CD14-positive monocyte (primary cell): Measurements from ENCODE around the gene SEPTIN5. TPM values are rescaled to one million over a fixed set of nuclear protein-coding genes. Genes with fewer than 3 reads are reported as not detected.

Experiments
- DNase-seq, 3 donors: peaks; one replicate each; pipeline ENCODE4 v3.0.0-alpha.2; 2011 to 2022
- H2AFZ ChIP-seq: 2 replicates; pipeline ENCODE4 v1.6.0; 2012; ENCODE audit warnings: mild to moderate bottlenecking, low read depth, low read length, inconsistent platforms; ENCODE audit not compliant: insufficient read depth, poor library complexity, severe bottlenecking
- H3K27ac ChIP-seq, 2 donors: 1 replicate in 1 of 2; 2 replicates in 1 of 2; pipeline ENCODE4 v1.5.1; 2012 to 2013; ENCODE audit warnings: low read length in 2 of 2, control low read depth in 1 of 2, inconsistent platforms in 1 of 2, low read depth in 1 of 2, mild to moderate bottlenecking in 1 of 2
- H3K27me3 ChIP-seq, 2 donors: one replicate each; pipeline versions ENCODE4 v1.6.0 to v1.6.1; 2011 to 2013; ENCODE audit warnings: low read length in 2 of 2; ENCODE audit not compliant: control insufficient read depth in 2 of 2, insufficient read depth in 2 of 2
- H3K36me3 ChIP-seq, 2 donors: replicated peaks in 1 of 2; 1 replicate in 1 of 2; 2 replicates in 1 of 2; pipeline versions ENCODE4 v1.5.1 to v1.6.1; 2012 to 2013; ENCODE audit warnings: low read length in 2 of 2, control low read depth in 1 of 2, inconsistent platforms in 1 of 2, mild to moderate bottlenecking in 1 of 2; ENCODE audit not compliant: insufficient read depth in 2 of 2, control insufficient read depth in 1 of 2
- H3K4me1 ChIP-seq, 2 donors: 1 replicate in 1 of 2; 2 replicates in 1 of 2; pipeline versions ENCODE4 v1.5.1 to v1.6.1; 2012 to 2013; ENCODE audit warnings: low read length in 2 of 2, control low read depth in 1 of 2, inconsistent platforms in 1 of 2, mild to moderate bottlenecking in 1 of 2, moderate library complexity in 1 of 2; ENCODE audit not compliant: insufficient read depth in 2 of 2, control insufficient read depth in 1 of 2
- H3K4me2 ChIP-seq: replicated peaks from 2 replicates; pipeline ENCODE3; 2012; ENCODE audit warnings: low read length, moderate library complexity, mild to moderate bottlenecking; ENCODE audit not compliant: poor library complexity, severe bottlenecking; ENCODE audit errors: extremely low read depth
- H3K4me3 ChIP-seq, 3 experiments: fragments of 200-600 bp in 1 of 3; sonication (generic) in 1 of 3; replicated peaks in 1 of 3; 1 replicate in 2 of 3; 2 replicates in 1 of 3; pipeline ENCODE4 v1.5.1; 2011 to 2013; ENCODE audit warnings: low read length in 3 of 3, mild to moderate bottlenecking in 3 of 3, control low read depth in 2 of 3, low read depth in 2 of 3, inconsistent platforms in 1 of 3, moderate library complexity in 1 of 3
- H3K79me2 ChIP-seq: 2 replicates; pipeline ENCODE4 v1.6.0; 2012; ENCODE audit warnings: mild to moderate bottlenecking, control low read depth, inconsistent platforms, low read length, moderate library complexity; ENCODE audit not compliant: insufficient read depth
- H3K9ac ChIP-seq: 2 replicates; pipeline ENCODE4 v1.6.0; 2017; ENCODE audit warnings: low read length, mild to moderate bottlenecking; ENCODE audit not compliant: insufficient read depth, poor library complexity, severe bottlenecking
- H3K9me3 ChIP-seq, 2 donors: replicated peaks in 1 of 2; 1 replicate in 1 of 2; 2 replicates in 1 of 2; pipeline versions ENCODE4 v1.5.1 to v1.6.1; 2012 to 2013; ENCODE audit warnings: low read length in 2 of 2, control low read depth in 1 of 2; ENCODE audit not compliant: control insufficient read depth in 1 of 2, insufficient read depth in 1 of 2
- H4K20me1 ChIP-seq: 2 replicates; pipeline ENCODE4 v1.6.0; 2012; ENCODE audit warnings: mild to moderate bottlenecking, low read length, control low read depth, moderate library complexity; ENCODE audit not compliant: insufficient read depth
- H3K27ac Mint-ChIP-seq, 7 donors: one replicate each; pipeline ENCODE4 v1.8.0; 2020; ENCODE audit warnings: mild to moderate bottlenecking in 7 of 7, mixed read lengths in 7 of 7, moderate library complexity in 6 of 7, inconsistent platforms in 2 of 7
- H3K27me3 Mint-ChIP-seq, 3 donors: one replicate each; pipeline ENCODE4 v1.8.0; 2021 to 2022; ENCODE audit warnings: low read depth in 3 of 3, mild to moderate bottlenecking in 3 of 3, mixed read lengths in 3 of 3, moderate library complexity in 3 of 3, inconsistent platforms in 1 of 3
- H3K36me3 Mint-ChIP-seq, 2 donors: one replicate each; pipeline ENCODE4 v1.8.0; 2020; ENCODE audit warnings: mixed read lengths in 2 of 2, inconsistent platforms in 1 of 2, mild to moderate bottlenecking in 1 of 2
- H3K4me1 Mint-ChIP-seq: one replicate; pipeline ENCODE4 v1.8.0; 2020; ENCODE audit warnings: mild to moderate bottlenecking, mixed read lengths
- H3K4me3 Mint-ChIP-seq, 2 donors: one replicate each; pipeline ENCODE4 v1.8.0; 2020; ENCODE audit warnings: mild to moderate bottlenecking in 2 of 2, mixed read lengths in 2 of 2, moderate library complexity in 1 of 2
- H3K9me3 Mint-ChIP-seq, 7 donors: one replicate each; pipeline ENCODE4 v1.8.0; 2020 to 2022; ENCODE audit warnings: mixed read lengths in 7 of 7, mild to moderate bottlenecking in 6 of 7, moderate library complexity in 6 of 7, inconsistent platforms in 2 of 7
- CTCF ChIP-seq: fragments of 200-600 bp; IDR thresholded peaks from one replicate; pipeline ENCODE4 v1.8.0; 2022; ENCODE audit warnings: antibody characterized with exemption, mild to moderate bottlenecking
- WGBS: methylation state at CpG from one replicate; pipeline ENCODE4 v1.1.5; 2013; ENCODE audit warnings: missing lambda C conversion rate; ENCODE audit not compliant: insufficient coverage; 5-methylcytosine and 5-hydroxymethylcytosine counted together
- intact Hi-C, 2 donors: fragments of 100-400 bp; cut with micrococcal nuclease; formaldehyde crosslinking; loops; one replicate each; pipeline versions ENCODE4 v1.15.0 to v1.15.1; 2023
- polyA plus RNA-seq, 3 donors: library from polyadenylated mRNA; depleted of rRNA in 1 of 3; unstranded in 2 of 3; stranded (reverse) in 1 of 3; fragments of 300-500 nt in 2 of 3; fragments of >200 nt in 1 of 3; fragmentation: Illumina TruSeq in 2 of 3; gene quantifications; 1 replicate in 2 of 3; 2 replicates in 1 of 3; pipeline ENCODE4 v1.2.3, GENCODE V29; 2012 to 2021

Gene SEPTIN5
- polyA plus RNA-seq, 3 donors, result 0.50 to 0.64 TPM; not detected in 1

DNA sequence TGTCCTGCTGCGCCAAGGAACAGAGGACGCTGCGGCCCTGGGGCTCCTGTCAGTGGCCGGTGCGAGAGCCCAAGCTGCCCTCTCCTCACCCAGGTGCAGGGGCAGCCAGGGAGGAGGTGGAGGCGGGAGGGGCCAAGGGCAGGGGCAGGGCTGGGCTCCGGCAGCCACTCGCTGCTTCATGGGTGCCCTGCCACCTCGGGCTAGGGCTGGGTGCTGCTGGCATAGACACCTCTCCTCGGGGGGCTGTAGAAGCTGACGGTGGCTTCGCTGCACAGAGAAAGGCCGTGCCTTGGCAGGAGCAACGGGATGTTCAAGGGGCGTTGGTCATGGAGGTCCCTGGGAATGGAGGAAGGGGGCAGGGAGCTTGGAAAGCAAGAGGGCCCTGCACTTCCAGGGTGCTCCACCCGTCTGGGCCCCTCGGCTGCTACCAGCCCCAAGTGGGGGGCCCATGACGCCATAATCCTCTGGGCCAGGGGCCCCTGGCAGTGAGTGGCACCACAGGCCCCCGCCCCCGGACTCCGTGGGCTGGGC is 44.7 kb downstream of the SEPTIN5 start:
- peaks cover 18 to 29% of the 10 kb centered on the region in 2 donors for H3K4me1 ChIP-seq
- Mint-ChIP-seq H3K36me3 (peaks cover 10 to 14% of the 10 kb centered on the region in 2 donors), H3K4me1 (peaks cover 29% of the 10 kb centered on the region), H3K9me3 (peaks cover 0 to 31% (median 15%) of the 10 kb centered on the region in 7 donors), H3K27me3 (peaks cover 79 to 93% (median 83%) of the 10 kb centered on the region in 3 donors), H3K27ac (no peak overlapping the region), H3K4me3 (peak overlapping the region in 1 of 2 donors; percentile 59)
- no peak overlapping the region for H2AFZ ChIP-seq
- no peaks in the 10 kb centered on the region for H3K79me2 ChIP-seq
- H3K27ac ChIP-seq, result no peak overlapping the region
- H4K20me1 ChIP-seq, result no peaks in the 10 kb centered on the region
- no peak overlapping the region for H3K4me2 ChIP-seq
- DNase-seq, result no peak
- H3K9ac ChIP-seq, result no peak overlapping the region
- TF ChIP-seq CTCF, result no peak
- no peak overlapping the region for H3K4me3 ChIP-seq
- peaks cover 51 to 88% of the 10 kb centered on the region in 2 donors for H3K27me3 ChIP-seq
- intact Hi-C loops, result no loop called here
- 15% methylated on average over 18 of the region's 21 CpGs for WGBS
- peaks cover 0 to 47% of the 10 kb centered on the region in 2 donors for H3K9me3 ChIP-seq
- H3K36me3 ChIP-seq, result no peaks in the 10 kb centered on the region

GRCh38 chr22:19759427-19760057 is 45.2 kb downstream of the SEPTIN5 start:
- H3K27me3 Mint-ChIP-seq, result peaks cover 76 to 93% (median 83%) of the 10 kb centered on the region in 3 donors
- intact Hi-C loops, result no loop called here
- no peak overlapping the region for H3K27ac ChIP-seq
- H3K4me1 Mint-ChIP-seq, result peaks cover 29% of the 10 kb centered on the region
- H3K27ac Mint-ChIP-seq, result no peak overlapping the region
- peak overlapping the region; percentile 46 for H3K4me2 ChIP-seq
- peaks cover 0 to 46% of the 10 kb centered on the region in 2 donors for H3K9me3 ChIP-seq
- H3K4me1 ChIP-seq, result peaks cover 18 to 29% of the 10 kb centered on the region in 2 donors
- H2AFZ ChIP-seq, result no peak overlapping the region
- 5% methylated on average over 43 of the region's 43 CpGs for WGBS
- no peaks in the 10 kb centered on the region for H4K20me1 ChIP-seq
- H3K9ac ChIP-seq, result no peak overlapping the region
- H3K79me2 ChIP-seq, result no peaks in the 10 kb centered on the region
- H3K27me3 ChIP-seq, result peaks cover 51 to 88% of the 10 kb centered on the region in 2 donors
- peaks cover 10 to 14% of the 10 kb centered on the region in 2 donors for H3K36me3 Mint-ChIP-seq
- no peaks in the 10 kb centered on the region for H3K36me3 ChIP-seq
- no peak for DNase-seq
- H3K4me3 ChIP-seq, result peak overlapping the region in 1 of 3 experiments; percentile 44
- H3K9me3 Mint-ChIP-seq, result peaks cover 0 to 29% (median 16%) of the 10 kb centered on the region in 7 donors
- H3K4me3 Mint-ChIP-seq, result peak overlapping the region; percentile 64 to 96
- no peak for TF ChIP-seq CTCF
